KG1 (cell line): ENCODE results near the gene C1S.
"Not testable (repeated sequence)": the region's sequence is repeated elsewhere in the genome, so short reads cannot be mapped to it uniquely, and the experiment has no call there.

Experiments
- DNase-seq: peaks from one replicate; lab custom pipeline; 2025; lab: John Stamatoyannopoulos, UW

The C1S gene

DNA sequence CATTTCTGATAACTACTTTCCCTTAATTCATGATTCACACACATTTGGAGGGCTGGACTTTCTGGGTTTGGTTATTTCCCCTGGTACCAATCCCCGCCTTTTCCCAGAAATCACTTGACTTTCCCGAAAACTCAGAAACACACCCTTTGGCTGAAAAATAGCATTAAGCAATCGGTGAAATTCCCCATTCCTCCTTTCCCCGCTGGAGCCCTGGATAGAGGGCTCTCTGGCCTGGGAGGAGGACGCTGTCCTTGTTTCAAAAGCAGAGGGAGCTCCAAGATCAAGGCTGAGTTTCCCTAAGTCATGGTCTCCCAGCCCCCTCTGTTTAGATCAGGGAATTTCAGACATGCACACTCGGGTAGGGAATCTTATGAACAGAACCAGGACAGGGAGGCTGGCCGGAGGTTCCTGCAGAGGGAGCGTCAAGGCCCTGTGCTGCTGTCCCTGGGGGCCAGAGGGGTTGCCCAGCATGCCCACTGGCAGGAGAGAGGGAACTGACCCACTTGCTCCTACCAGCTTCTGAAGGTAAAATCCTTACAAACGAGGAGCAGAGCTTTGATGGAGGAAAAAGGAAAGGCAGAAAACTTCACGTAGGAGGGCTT is at the start of gene C1S:
C1S (plus strand) TSS at position 366 of the 602 bp plus-strand sequence. CDS start 1,195 bp downstream, outside the sequence.
- no peak for DNase-seq

GRCh38 chr12:7011398-7011797 is 49.1 kb upstream of the C1S start:
- not testable (repeated sequence) for DNase-seq

DNA sequence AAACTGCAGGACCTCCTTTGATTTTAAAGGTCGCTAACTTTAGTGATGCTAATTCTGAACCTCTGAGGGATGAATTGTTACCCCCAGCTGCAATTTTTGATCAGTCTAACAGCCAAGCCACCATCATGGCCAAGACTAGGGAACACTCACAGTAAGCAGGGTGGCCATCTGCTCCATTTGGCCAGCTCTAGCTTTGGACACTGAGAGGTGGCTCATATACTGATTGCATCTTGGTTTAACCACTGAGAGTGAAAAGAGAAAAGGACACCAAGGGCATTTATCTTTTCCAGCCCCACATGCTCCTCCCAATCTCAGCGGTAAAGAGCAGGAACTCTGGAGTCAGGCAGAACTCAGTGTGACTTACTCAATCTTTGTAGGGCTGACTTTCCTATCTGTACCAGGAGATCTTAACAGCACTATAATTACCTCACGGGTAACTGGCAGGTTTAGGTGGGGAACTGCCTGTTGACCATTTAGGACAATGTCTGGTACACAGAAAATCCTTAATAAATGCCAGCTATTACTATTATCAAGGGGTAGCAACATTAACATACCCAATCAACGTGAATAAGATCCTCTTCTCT is 48.4 kb upstream of the C1S start:
- no peak for DNase-seq

DNA sequence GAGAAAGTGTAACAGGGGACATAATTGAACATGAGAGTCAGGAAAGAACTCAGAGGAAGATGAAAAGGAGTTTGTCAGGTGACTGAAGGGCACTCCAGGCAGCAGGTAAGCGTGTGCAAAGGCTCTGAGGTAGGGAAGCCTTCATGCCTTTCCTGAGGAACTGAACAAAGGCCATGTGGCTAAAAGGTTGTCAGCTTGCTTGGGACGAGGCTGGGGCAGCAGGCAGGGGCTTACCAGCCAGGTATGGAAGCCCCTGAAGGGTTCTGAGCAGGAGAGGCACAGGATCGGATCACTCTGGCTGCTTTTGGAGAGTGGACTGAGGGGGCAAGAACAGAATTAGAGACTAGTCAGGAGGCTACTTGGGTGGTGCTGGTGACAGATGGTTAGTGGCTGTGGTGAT is 47.4 kb upstream of the C1S start:
- DNase-seq: no peak

- DNase-seq: no peak
Measured at GRCh38 chr12:7015555-7016370, 44.8 kb upstream of the C1S start.

- no peak for DNase-seq
Measured at GRCh38 chr12:7016958-7017571, 43.5 kb upstream of the C1S start.

GRCh38 chr12:7017870-7018349 is 42.6 kb upstream of the C1S start:
- DNase-seq: peak; percentile 54

GRCh38 chr12:7018350-7019042 is 42.0 kb upstream of the C1S start, which contains the start of gene LPCAT3:
Gene LPCAT3 (minus strand): TSS chr12:7018476. CDS start chr12:7018424, 52 bp downstream.
- DNase-seq: peak; percentile 98

DNA sequence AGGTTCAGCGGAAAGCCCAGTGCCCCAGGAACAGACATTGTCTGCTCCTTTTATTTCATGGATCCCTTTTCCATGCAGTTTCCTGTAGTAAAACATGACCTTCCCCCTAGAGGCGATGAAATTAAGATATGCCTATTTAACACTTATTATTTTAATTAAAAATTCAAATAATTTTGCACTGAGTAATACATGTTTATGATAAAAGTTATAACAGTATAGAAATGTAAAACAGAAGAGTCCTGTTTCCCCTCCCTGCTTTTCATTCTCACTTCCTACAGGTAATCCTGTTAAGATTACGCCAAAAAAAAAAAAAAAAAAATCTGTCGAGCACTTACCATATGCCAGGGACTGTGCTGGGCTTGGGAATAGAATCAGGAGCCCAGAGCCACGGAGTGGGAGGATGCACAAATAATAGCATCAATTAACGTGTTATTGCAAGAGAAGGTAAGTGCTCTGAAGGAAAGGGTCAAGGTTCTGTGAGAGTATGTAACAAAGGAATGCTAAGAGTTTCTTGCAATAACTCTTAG is 41.4 kb upstream of the C1S start:
- no peak for DNase-seq

DNA sequence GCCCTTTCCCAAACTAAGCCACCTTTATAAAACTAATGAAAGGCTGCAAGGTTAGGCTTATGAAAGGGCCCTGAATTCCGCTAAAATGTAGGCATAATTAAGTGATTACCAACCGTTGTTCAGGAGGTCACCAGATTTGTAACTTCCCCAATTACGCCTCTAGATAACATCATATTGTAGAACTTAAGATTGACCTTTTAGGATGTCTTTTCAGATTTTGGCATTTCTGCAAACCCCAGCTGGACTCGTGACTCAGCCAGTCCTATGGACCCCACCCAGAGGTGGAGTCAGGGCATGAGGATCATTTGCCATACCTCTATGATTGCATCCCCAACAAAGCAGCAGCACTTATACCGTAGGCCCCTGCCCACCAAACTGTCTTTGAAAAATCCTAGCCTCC is 38.6 kb upstream of the C1S start:
- no peak for DNase-seq

- DNase-seq: no peak
Measured at GRCh38 chr12:7023114-7023513, 37.4 kb upstream of the C1S start.

DNA sequence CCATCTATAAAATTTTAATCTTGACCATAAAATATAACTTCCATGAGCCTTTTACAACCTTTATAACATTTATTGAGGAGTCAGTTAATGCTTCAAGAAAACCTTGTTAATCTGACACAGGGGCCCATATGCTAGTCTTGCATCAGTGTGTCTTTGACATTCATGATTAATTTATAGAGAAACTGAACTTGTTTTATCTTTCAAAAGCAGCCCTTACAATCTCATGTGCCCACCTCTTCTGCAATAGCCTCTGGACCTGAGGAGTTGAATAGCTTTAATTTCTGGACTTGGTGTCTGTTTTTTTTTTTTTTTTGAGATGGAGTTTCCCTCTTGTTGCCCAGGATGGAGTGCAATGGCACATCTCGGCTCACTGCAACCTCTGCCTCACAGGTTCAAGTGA is 33.7 kb upstream of the C1S start:
- no peak for DNase-seq

DNA sequence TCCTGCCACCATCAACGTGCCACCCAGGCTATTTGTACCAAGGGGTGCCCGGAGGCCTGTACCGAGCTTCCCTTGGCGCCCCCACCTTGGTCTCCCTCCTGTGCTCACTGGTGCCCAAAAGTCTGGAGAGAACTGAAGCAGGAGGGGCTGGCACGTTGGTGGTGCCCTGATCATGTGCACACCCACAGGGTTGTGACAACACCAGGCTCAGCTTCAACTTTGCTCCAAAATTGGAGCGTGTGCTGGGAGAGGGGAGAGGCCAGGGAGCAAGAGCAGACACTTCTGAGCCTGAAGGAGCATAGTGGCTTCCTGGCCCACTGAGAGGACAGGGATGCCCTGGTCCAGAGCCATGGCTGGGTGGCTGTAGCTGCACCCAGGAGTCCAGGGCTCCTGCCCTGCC is 29.2 kb upstream of the C1S start:
- DNase-seq: no peak

DNA sequence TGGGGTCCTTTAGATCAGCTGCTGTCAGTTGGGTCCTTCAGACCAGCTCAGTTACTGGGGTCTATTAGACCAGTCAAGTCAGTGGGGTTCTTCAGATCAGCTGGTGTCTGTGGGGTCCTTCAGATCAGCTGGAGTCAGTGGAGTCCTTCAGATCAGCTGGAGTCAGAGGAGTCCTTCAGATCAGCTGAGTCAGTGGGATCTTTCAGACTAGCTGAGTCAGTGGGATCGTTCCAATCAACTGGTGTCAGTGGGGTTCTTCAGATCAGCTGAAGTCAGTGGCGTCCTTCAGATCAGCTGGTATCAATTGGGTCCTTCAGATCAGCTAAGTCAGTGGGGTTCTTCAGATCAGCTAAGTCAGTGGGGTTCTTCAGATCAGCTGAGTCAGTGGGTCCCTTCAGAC is 27.5 kb upstream of the C1S start:
- no peak for DNase-seq

DNA sequence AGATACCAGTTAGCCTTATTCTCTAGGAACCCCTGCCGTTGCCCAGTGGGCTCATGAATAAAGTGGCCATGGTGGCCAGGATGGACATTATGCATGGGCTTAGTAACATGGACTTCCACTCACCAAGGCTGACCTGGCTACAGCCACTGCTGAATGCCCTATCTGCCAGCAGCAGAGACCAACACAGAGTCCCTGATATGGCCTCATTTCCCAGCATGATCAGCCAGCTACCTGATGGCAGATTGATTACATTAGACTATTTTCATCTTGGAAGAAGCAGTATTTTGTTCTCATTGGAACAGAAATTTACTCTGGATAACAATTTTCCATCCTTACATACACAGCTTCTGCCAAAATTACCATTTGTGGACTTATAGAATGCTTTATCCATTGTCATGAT is 26.1 kb upstream of the C1S start:
- no peak for DNase-seq

- no peak for DNase-seq
Measured at GRCh38 chr12:7035463-7035862, 25.1 kb upstream of the C1S start.

- DNase-seq: not testable (repeated sequence)
Measured at GRCh38 chr12:7037411-7037810, 23.1 kb upstream of the C1S start.

DNA sequence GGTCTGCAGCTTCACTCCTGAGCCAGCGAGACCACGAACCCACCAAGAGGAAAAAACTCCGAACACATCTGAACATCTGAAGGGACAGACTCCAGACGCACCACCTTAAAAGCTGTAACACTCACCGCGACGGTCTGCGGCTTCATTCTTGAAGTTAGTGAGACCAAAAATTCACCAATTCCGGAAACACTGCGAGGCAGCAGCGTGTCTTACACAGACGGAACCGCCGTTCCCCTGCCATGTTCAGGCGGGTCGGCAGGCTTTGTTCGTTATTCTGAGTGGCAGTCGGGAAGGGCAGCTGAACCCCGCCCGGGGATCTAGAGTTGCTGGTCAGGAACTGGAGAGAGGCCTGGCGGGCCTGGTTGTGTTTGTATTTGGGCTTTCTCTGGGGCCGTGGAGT is 21.9 kb upstream of the C1S start:
- DNase-seq: no peak

DNA sequence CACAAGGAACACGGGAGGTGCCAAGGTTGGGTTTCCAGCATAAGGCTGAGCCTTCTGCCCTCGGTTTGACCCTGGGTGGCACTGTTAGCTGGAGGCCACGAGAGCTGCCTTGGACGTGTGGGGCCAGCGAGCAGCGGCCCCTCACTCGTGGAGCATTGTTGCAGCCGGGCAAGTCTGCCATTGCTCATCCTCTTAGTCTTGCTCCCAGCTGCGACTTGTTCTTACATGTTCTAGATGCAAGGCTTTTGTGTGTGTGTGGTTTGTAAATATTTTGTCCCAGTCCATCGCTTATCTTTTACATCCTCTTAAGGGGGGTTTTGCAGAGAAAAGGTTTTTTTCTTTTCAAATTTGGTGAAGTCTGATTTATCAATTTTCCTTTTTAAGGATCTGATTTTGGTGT is 21.1 kb upstream of the C1S start:
- no peak for DNase-seq

GRCh38 chr12:7042842-7043241 is 17.7 kb upstream of the C1S start:
- no peak for DNase-seq

DNA sequence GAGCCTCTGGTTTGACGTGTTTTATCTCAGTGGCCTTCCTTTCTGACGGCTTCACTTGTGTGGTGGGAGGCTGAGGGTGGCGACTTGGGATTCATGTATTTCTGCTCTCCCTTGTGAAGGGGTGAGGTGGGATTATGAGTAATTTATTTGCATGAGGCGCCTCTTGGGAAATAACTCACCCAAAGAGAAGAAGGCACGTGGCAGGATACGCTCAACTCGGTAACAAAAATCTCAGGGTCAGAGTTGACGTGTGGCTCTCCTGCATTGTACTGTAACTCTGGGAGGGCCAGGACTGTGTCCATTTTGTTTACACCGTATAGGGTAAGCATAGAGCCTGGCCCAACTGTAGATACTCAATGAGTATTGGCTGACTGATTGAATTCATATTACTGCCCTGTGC is 14.6 kb upstream of the C1S start:
- no peak for DNase-seq
